OCI-LY7 (cell line): ENCODE results near the gene MANBA. TPM values are rescaled to one million over a fixed set of nuclear protein-coding genes. Genes with fewer than 3 reads are reported as not detected.

Experiments used
- BruUV-seq: library from RNA; stranded (reverse); fragments of 400-500 nt; replicated peaks from 2 replicates; lab custom pipeline; 2021; lab: Mats Ljungman, UMichigan
- CTCF ChIA-PET: fragments of 300-600 bp; sonication (Branson Sonifier 250); formaldehyde crosslinking; loops from one replicate; lab custom pipeline; 2022; ENCODE audit warnings: antibody characterized with exemption; ENCODE audit not compliant: unreplicated experiment; lab: Charles Lee
- POLR2A ChIA-PET: fragments of 300-600 bp; sonication (Branson Sonifier 250); formaldehyde crosslinking; loops from one replicate; lab custom pipeline; 2022; ENCODE audit warnings: antibody characterized with exemption; lab: Charles Lee
- DNase-seq: peaks from one replicate; pipeline ENCODE4 v3.0.0-alpha.2; 2015; ENCODE audit warnings: low spot score
- H2AFZ ChIP-seq: fragments of 200-600 bp; sonication (generic), shearing (Covaris generic); 2 replicates; pipeline ENCODE4 v1.6.1; 2014; ENCODE audit warnings: mild to moderate bottlenecking, antibody characterized with exemption, low read length, moderate library complexity
- H3K27ac ChIP-seq: fragments of 200-600 bp; sonication (generic); 2 replicates; pipeline ENCODE4 v1.5.1; 2014; ENCODE audit warnings: mixed run types, low read depth, mild to moderate bottlenecking, moderate library complexity, low read length, inconsistent platforms; ENCODE audit not compliant: poor library complexity, severe bottlenecking
- H3K36me3 ChIP-seq: fragments of 200-600 bp; sonication (generic); 2 replicates; pipeline ENCODE4 v1.6.1; 2014; ENCODE audit warnings: mild to moderate bottlenecking, antibody characterized with exemption, low read length, moderate library complexity, mixed read lengths; ENCODE audit not compliant: insufficient read depth
- H3K4me1 ChIP-seq: fragments of 200-600 bp; sonication (generic); 2 replicates; pipeline ENCODE4 v1.5.1; 2014; ENCODE audit warnings: mild to moderate bottlenecking, low read length; ENCODE audit not compliant: insufficient read depth, poor library complexity, severe bottlenecking
- H3K4me2 ChIP-seq: fragments of 200-600 bp; sonication (generic); 2 replicates; pipeline ENCODE4 v1.6.1; 2014; ENCODE audit warnings: mild to moderate bottlenecking, low read length
- H3K4me3 ChIP-seq: fragments of 200-600 bp; sonication (generic); 2 replicates; pipeline ENCODE4 v1.5.1; 2014; ENCODE audit warnings: mild to moderate bottlenecking, low read depth, low read length; ENCODE audit not compliant: poor library complexity, severe bottlenecking
- H3K79me2 ChIP-seq: fragments of 200-600 bp; sonication (generic); 2 replicates; pipeline ENCODE4 v1.6.1; 2016; ENCODE audit warnings: low read depth, mild to moderate bottlenecking, low read length, moderate library complexity, mixed read lengths; ENCODE audit not compliant: insufficient read depth
- H3K9me2 ChIP-seq: fragments of 200-600 bp; sonication (generic); 2 replicates; pipeline ENCODE4 v1.6.1; 2016; ENCODE audit warnings: mild to moderate bottlenecking, low read length, mixed read lengths; ENCODE audit not compliant: insufficient read depth
- H3K9me3 ChIP-seq: fragments of 200-600 bp; sonication (generic); 2 replicates; pipeline ENCODE4 v1.6.1; 2014; ENCODE audit warnings: mild to moderate bottlenecking, mixed run types, low read length, mixed read lengths
- H4K20me1 ChIP-seq: fragments of 200-600 bp; sonication (generic); 2 replicates; pipeline ENCODE4 v1.6.1; 2014; ENCODE audit warnings: mild to moderate bottlenecking, antibody characterized with exemption, low read length, moderate library complexity, mixed read lengths; ENCODE audit not compliant: insufficient read depth
- EZH2phosphoT487 ChIP-seq: fragments of 200-600 bp; sonication (generic); IDR thresholded peaks from 2 replicates; pipeline ENCODE4 v1.6.1; 2018; ENCODE audit warnings: low read depth, borderline replicate concordance, mild to moderate bottlenecking, mixed run types, antibody characterized with exemption, low read length, moderate library complexity, mixed read lengths
- intact Hi-C: fragments of 100-400 bp; cut with micrococcal nuclease; formaldehyde crosslinking; loops from one replicate; pipeline ENCODE4 v1.10.0; 2022; ENCODE audit not compliant: unreplicated experiment
- total RNA-seq, 2 experiments: library from RNA; depleted of rRNA in 1 of 2; stranded (reverse); fragments of >200 nt in 1 of 2; shearing (Covaris generic) in 1 of 2; gene quantifications; 2 replicates each; pipeline ENCODE4 v1.2.3, GENCODE V29; 2014 to 2022
- TF ChIP-seq, protein P1 (sequence below): fragments of 200-600 bp; sonication (generic); conservative IDR thresholded peaks from 2 replicates; pipeline ENCODE4 v1.5.1; 2014; ENCODE audit warnings: mild to moderate bottlenecking, antibody characterized with exemption, low read length, moderate library complexity, mixed read lengths

Gene MANBA
- total RNA-seq, 2 experiments from 2014 or later, result 22.8 to 30.0 TPM

- Histone ChIP-seq H3K4me3 (no peak overlapping the region), H2AFZ (no peak overlapping the region), H3K9me2 (no peaks in the 10 kb centered on the region), H3K4me1 (no peaks in the 10 kb centered on the region), H3K36me3 (peaks cover 8% of the 10 kb centered on the region; the same call in 1 of the 2 replicates), H3K79me2 (no peaks in the 10 kb centered on the region), H3K9me3 (no peaks in the 10 kb centered on the region), H3K4me2 (no peak overlapping the region), H3K27ac (no peak overlapping the region), H4K20me1 (no peaks in the 10 kb centered on the region)
- BruUV-seq, result no TSS peak
- intact Hi-C loops, result no loop called here
- CTCF ChIA-PET, result interaction anchor here (0.6 kb wide), 1 partner anchor 49 kb away, joined by 6 read pairs; no protein-coding TSS in a partner anchor
- TF ChIP-seq, protein P1, sequence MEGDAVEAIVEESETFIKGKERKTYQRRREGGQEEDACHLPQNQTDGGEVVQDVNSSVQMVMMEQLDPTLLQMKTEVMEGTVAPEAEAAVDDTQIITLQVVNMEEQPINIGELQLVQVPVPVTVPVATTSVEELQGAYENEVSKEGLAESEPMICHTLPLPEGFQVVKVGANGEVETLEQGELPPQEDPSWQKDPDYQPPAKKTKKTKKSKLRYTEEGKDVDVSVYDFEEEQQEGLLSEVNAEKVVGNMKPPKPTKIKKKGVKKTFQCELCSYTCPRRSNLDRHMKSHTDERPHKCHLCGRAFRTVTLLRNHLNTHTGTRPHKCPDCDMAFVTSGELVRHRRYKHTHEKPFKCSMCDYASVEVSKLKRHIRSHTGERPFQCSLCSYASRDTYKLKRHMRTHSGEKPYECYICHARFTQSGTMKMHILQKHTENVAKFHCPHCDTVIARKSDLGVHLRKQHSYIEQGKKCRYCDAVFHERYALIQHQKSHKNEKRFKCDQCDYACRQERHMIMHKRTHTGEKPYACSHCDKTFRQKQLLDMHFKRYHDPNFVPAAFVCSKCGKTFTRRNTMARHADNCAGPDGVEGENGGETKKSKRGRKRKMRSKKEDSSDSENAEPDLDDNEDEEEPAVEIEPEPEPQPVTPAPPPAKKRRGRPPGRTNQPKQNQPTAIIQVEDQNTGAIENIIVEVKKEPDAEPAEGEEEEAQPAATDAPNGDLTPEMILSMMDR, result no peak
- TF ChIP-seq EZH2phosphoT487, result no peak
- DNase-seq, result no peak
- POLR2A ChIA-PET, result interaction anchor here (0.6 to 1.3 kb wide), 3 partner anchors 10 to 855 kb away, joined by 3 read pairs; no protein-coding TSS in a partner anchor
Measured at GRCh38 chr4:102632241-102633065, 128.3 kb downstream of the MANBA start.

DNA sequence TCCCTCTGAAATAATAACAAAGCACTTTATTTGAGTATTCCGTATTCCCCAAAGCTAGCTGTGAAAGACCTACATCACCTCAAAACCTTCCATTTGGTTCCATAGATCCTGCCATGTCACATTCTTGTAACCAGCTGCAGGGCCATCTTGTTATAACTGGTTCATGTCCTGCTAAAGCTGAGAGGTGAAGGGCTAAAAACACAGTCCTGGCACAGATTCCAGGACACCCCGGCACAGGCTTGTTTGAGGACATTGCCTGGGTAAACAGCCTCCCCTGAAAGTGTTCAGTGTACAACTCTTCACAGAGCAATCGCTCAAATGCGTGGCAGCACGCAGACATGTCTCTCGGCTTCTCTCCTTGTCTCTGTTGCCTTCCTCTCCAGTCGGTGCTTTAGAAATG is 129.2 kb downstream of the MANBA start:
- Histone ChIP-seq H3K9me2 (no peaks in the 10 kb centered on the region), H3K4me2 (no peak overlapping the region), H3K4me3 (no peak overlapping the region), H3K9me3 (no peaks in the 10 kb centered on the region), H3K36me3 (peaks cover 8% of the 10 kb centered on the region; the same call in 1 of the 2 replicates), H4K20me1 (no peaks in the 10 kb centered on the region), H3K4me1 (no peaks in the 10 kb centered on the region), H3K79me2 (no peaks in the 10 kb centered on the region), H2AFZ (no peak overlapping the region), H3K27ac (no peak overlapping the region)
- POLR2A ChIA-PET, result interaction anchor here (0.6 kb wide), 2 partner anchors 21 to 856 kb away, joined by 3 read pairs; no protein-coding TSS in a partner anchor
- BruUV-seq, result TSS peak; percentile 69
- intact Hi-C loops, result no loop called here
- DNase-seq, result no peak
- CTCF ChIA-PET, result interaction anchor here (0.6 kb wide), 1 partner anchor 50 kb away, joined by 6 read pairs; no protein-coding TSS in a partner anchor
- TF ChIP-seq, protein P1, result no peak
- no peak for TF ChIP-seq EZH2phosphoT487

DNA sequence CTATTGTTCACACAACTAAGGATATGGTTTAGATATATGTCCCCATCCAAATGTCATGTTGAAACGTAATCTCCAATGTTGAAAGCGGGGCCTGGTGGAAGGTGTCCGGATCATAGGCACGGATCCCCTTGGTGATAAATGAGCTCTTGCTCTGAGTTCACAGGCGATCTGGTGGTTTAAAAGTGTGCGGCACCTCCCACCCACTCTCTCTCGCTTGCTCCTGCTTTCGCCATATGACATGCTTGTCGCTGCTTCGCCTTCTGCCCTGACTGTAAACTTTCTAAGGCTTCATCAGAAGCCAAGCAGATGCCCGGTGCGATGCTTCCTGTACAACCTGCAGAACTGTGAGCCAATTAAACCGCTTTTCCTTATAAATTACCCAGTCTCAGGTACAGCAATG is 131.1 kb downstream of the MANBA start:
- H3K27ac ChIP-seq, result no peak overlapping the region
- H3K4me1 ChIP-seq, result no peaks in the 10 kb centered on the region
- no TSS peak for BruUV-seq
- no peaks in the 10 kb centered on the region for H3K9me3 ChIP-seq
- peaks cover 8% of the 10 kb centered on the region; the same call in 1 of the 2 replicates for H3K36me3 ChIP-seq
- no peak overlapping the region for H2AFZ ChIP-seq
- H3K4me3 ChIP-seq, result no peak overlapping the region
- DNase-seq, result no peak
- H3K4me2 ChIP-seq, result no peak overlapping the region
- POLR2A ChIA-PET, result no interaction called here
- no peaks in the 10 kb centered on the region for H4K20me1 ChIP-seq
- no peaks in the 10 kb centered on the region for H3K79me2 ChIP-seq
- no peaks in the 10 kb centered on the region for H3K9me2 ChIP-seq
- intact Hi-C loops, result no loop called here
- CTCF ChIA-PET, result no interaction called here
- TF ChIP-seq, protein P1, result no peak
- no peak for TF ChIP-seq EZH2phosphoT487
